ENCODE results near the gene AK4.

GRCh38 chr1:65267271-65267670 is 119.3 kb downstream of the AK4 start:
- no peak for TF ChIP-seq POLR2A (IDR thresholded peaks at IDR 0.05)
- TF ChIP-seq, protein P1, sequence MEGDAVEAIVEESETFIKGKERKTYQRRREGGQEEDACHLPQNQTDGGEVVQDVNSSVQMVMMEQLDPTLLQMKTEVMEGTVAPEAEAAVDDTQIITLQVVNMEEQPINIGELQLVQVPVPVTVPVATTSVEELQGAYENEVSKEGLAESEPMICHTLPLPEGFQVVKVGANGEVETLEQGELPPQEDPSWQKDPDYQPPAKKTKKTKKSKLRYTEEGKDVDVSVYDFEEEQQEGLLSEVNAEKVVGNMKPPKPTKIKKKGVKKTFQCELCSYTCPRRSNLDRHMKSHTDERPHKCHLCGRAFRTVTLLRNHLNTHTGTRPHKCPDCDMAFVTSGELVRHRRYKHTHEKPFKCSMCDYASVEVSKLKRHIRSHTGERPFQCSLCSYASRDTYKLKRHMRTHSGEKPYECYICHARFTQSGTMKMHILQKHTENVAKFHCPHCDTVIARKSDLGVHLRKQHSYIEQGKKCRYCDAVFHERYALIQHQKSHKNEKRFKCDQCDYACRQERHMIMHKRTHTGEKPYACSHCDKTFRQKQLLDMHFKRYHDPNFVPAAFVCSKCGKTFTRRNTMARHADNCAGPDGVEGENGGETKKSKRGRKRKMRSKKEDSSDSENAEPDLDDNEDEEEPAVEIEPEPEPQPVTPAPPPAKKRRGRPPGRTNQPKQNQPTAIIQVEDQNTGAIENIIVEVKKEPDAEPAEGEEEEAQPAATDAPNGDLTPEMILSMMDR (IDR thresholded peaks at IDR 0.05): no peak

Measured in esophagus squamous epithelium (tissue), 4 donors.